ENCODE results near the gene ALOX15B. TPM values are rescaled to one million over a fixed set of nuclear protein-coding genes. Genes with fewer than 3 reads are reported as not detected.

Gene ALOX15B
- total RNA-seq, 1 experiment from 2014 or later: 0.30 TPM

DNA sequence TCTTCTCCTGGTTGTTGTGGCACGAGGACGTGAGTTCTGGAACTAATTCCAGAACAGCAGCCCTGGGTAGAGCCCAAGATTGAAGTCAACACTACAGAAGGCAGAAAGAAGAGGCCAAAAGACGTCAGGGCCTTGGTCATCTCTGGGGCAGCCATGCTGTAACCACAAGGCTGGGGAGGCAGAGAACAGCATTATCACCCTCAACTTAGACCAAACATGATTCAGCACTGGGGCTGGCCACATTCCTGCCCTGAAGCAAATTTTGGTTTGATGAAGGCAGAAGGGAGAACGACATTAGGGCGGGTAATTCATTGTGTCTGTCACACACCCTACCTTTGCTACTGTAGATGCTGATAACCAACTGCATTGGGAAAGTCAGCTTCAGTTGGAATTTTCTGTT, 9.7 kb upstream of the ALOX15B start:
- ATAC-seq: no peak
- no peak overlapping the region for H3K27ac ChIP-seq (ENCODE audit: low read depth, low read length)
- ChIA-PET RAD21 (ENCODE audit: low non-redundant PET in 1 of 2, low total read pairs in 2 of 2, uncharacterized antibody in 2 of 2, unreplicated experiment in 2 of 2) (no interaction called here), CTCF (interaction anchor here (1.0 kb wide), 1 partner anchor 12 kb away, joined by 3 read pairs; no protein-coding TSS in a partner anchor), POLR2A (no interaction called here)
- TF ChIP-seq ZNF274 (IDR thresholded peaks at IDR 0.05; ENCODE audit: low read depth, low read length): no peak
- no peaks in the 10 kb centered on the region for H3K36me3 ChIP-seq (ENCODE audit: control insufficient read depth in 1 of 2, insufficient read depth in 2 of 2, low read length in 2 of 2)
- H3K4me3 ChIP-seq (replicated peaks in 1 of 2; ENCODE audit: low read depth in 1 of 2, low read length in 2 of 2): no peak overlapping the region
- H2AFZ ChIP-seq (ENCODE audit: low read depth, low read length, poor library complexity, severe bottlenecking): no peak overlapping the region
- no peaks in the 10 kb centered on the region; the same call in 1 of the 2 replicates for H3K27me3 ChIP-seq (ENCODE audit: insufficient read depth, low read length)
- H3K9me2 ChIP-seq (ENCODE audit: insufficient read depth): no peaks in the 10 kb centered on the region
- no peaks in the 10 kb centered on the region for H3K79me2 ChIP-seq (ENCODE audit: insufficient read depth, low read length)
- no peaks in the 10 kb centered on the region for H3K9me3 ChIP-seq (ENCODE audit: control insufficient read depth in 1 of 2, insufficient read depth in 1 of 2, low read depth in 1 of 2, low read length in 2 of 2)
- intact Hi-C loops (cut with micrococcal nuclease): no loop called here
- H3K4me1 ChIP-seq (ENCODE audit: control insufficient read depth in 1 of 2, insufficient read depth in 2 of 2, low read length in 2 of 2): no peaks in the 10 kb centered on the region
- BruUV-seq (replicated peaks): no TSS peak
- H4K20me1 ChIP-seq (ENCODE audit: insufficient read depth): no peaks in the 10 kb centered on the region
- no peak for DNase-seq (ENCODE audit: low read depth, low spot score)
- H3K4me2 ChIP-seq (ENCODE audit: low read length): no peak overlapping the region
- no peak overlapping the region for H3K9ac ChIP-seq (ENCODE audit: low read length)

DNA sequence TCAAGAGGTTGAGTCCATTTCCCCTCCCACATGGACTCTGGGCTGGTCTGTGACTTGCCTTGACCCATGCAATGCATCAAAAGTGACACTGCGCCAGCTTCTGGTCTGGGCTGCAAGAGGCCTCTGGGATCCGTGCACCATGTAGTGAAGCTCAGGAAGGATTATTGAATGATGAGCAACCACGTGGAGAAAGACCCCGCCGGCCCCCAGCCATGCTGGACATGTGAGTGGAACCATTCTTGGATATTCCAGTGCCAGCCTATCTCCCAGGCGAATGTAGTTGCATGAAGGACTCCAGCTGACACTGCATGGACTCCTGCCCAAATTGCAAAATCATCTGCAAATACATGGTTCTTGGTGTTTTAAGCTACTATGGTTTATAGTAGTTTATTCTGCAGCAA, 7.6 kb upstream of the ALOX15B start:
- Histone ChIP-seq H4K20me1 (ENCODE audit: insufficient read depth) (no peaks in the 10 kb centered on the region), H3K4me1 (ENCODE audit: control insufficient read depth in 1 of 2, insufficient read depth in 2 of 2, low read length in 2 of 2) (no peaks in the 10 kb centered on the region), H3K9me2 (ENCODE audit: insufficient read depth) (no peaks in the 10 kb centered on the region), H3K27me3 (ENCODE audit: insufficient read depth, low read length) (no peaks in the 10 kb centered on the region; the same call in 1 of the 2 replicates), H3K36me3 (ENCODE audit: control insufficient read depth in 1 of 2, insufficient read depth in 2 of 2, low read length in 2 of 2) (no peaks in the 10 kb centered on the region), H3K4me2 (ENCODE audit: low read length) (no peak overlapping the region), H3K4me3 (replicated peaks in 1 of 2; ENCODE audit: low read depth in 1 of 2, low read length in 2 of 2) (no peak overlapping the region), H3K27ac (ENCODE audit: low read depth, low read length) (no peak overlapping the region), H3K79me2 (ENCODE audit: insufficient read depth, low read length) (no peaks in the 10 kb centered on the region), H3K9ac (ENCODE audit: low read length) (no peak overlapping the region), H3K9me3 (ENCODE audit: control insufficient read depth in 1 of 2, insufficient read depth in 1 of 2, low read depth in 1 of 2, low read length in 2 of 2) (no peaks in the 10 kb centered on the region), H2AFZ (ENCODE audit: low read depth, low read length, poor library complexity, severe bottlenecking) (no peak overlapping the region)
- DNase-seq (ENCODE audit: low read depth, low spot score): no peak
- TF ChIP-seq JUND (IDR thresholded peaks at IDR 0.05) (no peak), CBX3 (IDR thresholded peaks at IDR 0.05; ENCODE audit: low read depth) (no peak), ZNF274 (IDR thresholded peaks at IDR 0.05; ENCODE audit: low read depth, low read length) (no peak), EGR1 (IDR thresholded peaks at IDR 0.05; ENCODE audit: low read depth) (no peak), EZH2 (IDR thresholded peaks at IDR 0.05) (no peak)
- no TSS peak for BruUV-seq (replicated peaks)
- ChIA-PET CTCF (interaction anchor here (1.5 to 2.6 kb wide), 2 partner anchors 10 to 14 kb away, joined by 5 to 14 read pairs; no protein-coding TSS in a partner anchor), RAD21 (ENCODE audit: low non-redundant PET in 1 of 2, low total read pairs in 2 of 2, uncharacterized antibody in 2 of 2, unreplicated experiment in 2 of 2) (no interaction called here), POLR2A (interaction anchor here (0.9 kb wide), 1 partner anchor 345 kb away, joined by 3 read pairs; no protein-coding TSS in a partner anchor)
- intact Hi-C loops (cut with micrococcal nuclease): no loop called here
- no peak for ATAC-seq

Measured in HCT116 (cell line).